Activated T-cell treated with anti-CD3 and anti-CD28 coated beads, Interleukin-2, amount 50 U/mL, for 4 hours (primary cell): ENCODE results near the gene NDC80. TPM values are rescaled to one million over a fixed set of nuclear protein-coding genes. Genes with fewer than 3 reads are reported as not detected.
A peak's percentile ranks its signal among the peaks of the same experiment; 100 is the strongest.

Source experiments
- ATAC-seq, 2 donors: fragments of 200-7000 bp; cut with Tn5 transposase; one replicate each; pipeline ENCODE4 v1.10.0; 2021
- DNase-seq: peaks from one replicate; pipeline ENCODE4 v3.0.0-alpha.2; 2020
- H3K27me3 Mint-ChIP-seq: one replicate; pipeline ENCODE4 v1.8.0; 2021; ENCODE audit warnings: low read depth, mixed read lengths
- H3K36me3 Mint-ChIP-seq: one replicate; pipeline ENCODE4 v1.8.0; 2022; ENCODE audit warnings: mixed read lengths; ENCODE audit not compliant: insufficient read depth
- H3K4me1 Mint-ChIP-seq: one replicate; pipeline ENCODE4 v1.8.0; 2021; ENCODE audit warnings: low read depth, mixed read lengths
- H3K4me3 Mint-ChIP-seq: one replicate; pipeline ENCODE4 v1.8.0; 2021; ENCODE audit warnings: mild to moderate bottlenecking, moderate library complexity, mixed read lengths
- H3K9me3 Mint-ChIP-seq: one replicate; pipeline ENCODE4 v1.8.0; 2021; ENCODE audit warnings: mixed read lengths
- total RNA-seq, 3 donors: library from RNA; stranded (reverse); gene quantifications; one replicate each; pipeline ENCODE4 v1.2.1, GENCODE V29; 2021

NDC80 gene
- total RNA-seq, 3 donors from 2014 or later, result 7.4 to 8.2 (median 7.4) TPM

DNA sequence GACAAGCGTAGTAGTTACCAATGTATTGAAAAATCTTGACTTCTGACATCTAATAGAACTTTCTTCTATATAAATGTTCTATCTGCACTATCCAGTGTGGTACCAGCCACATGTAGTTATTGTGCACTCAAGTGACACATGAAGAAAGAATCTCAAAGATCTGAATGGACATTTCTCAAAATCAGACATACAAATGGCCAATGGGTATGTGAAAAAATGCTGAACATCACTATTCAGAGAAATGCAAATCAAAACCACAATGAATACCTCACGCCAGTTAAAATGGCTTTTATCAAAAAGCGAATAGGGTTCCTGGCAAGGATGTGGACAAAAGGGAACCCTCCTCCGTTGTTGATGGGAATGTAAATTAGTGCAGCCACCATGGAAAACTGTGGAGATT is 46.7 kb downstream of the NDC80 start:
- ATAC-seq (no peak), DNase-seq (no peak)
- H3K36me3 Mint-ChIP-seq, result peaks cover 15% of the 10 kb centered on the region
- no peak overlapping the region for H3K4me3 Mint-ChIP-seq
- H3K9me3 Mint-ChIP-seq, result peaks cover 10% of the 10 kb centered on the region
- no peaks in the 10 kb centered on the region for H3K27me3 Mint-ChIP-seq
- no peaks in the 10 kb centered on the region for H3K4me1 Mint-ChIP-seq

DNA sequence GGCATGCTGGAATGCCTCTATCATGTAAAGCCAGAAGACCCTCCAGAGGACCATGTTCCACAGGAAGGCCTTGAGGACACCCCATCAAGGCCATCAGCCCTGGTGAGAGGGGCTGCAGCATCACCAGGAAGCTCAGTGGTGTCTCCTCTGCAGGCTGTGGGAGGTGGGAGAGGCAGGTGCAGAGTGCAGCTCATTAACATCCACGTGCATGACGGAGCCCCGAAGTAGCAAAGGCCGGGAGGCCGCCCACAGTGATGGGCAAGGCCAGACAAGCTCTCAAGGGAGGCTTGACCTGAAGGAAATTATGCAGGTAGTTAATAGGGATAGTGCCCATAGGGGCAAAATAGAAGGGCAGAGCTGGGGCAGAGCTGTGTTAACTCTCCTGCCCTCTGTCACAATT is 53.9 kb downstream of the NDC80 start:
- DNase-seq, result no peak
- no peaks in the 10 kb centered on the region for H3K9me3 Mint-ChIP-seq
- H3K4me1 Mint-ChIP-seq, result peaks cover 15% of the 10 kb centered on the region
- H3K36me3 Mint-ChIP-seq, result no peaks in the 10 kb centered on the region
- no peaks in the 10 kb centered on the region for H3K27me3 Mint-ChIP-seq
- ATAC-seq, result no peak
- H3K4me3 Mint-ChIP-seq, result no peak overlapping the region

DNA sequence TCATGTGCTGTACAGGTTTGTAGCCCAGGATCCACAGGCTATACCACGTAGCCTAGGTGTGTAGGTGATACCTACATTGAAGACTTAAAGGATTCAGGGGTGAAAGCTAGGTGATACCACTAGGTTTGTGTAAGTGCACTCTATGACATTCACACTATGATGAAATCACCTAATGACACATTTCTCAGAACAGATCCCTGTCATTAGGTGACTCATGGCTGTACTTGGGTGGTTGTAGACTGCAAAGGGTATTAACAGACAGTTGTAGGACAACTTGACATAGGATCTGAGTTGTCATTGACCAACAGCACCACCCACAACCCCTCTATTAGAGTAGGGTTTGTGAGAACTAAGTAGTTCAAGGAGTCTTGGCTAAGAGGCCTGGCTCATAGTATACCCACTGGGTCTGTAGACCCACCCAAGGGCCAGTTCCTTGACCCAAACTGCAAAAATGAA is 56.5 kb downstream of the NDC80 start:
- no peak for DNase-seq
- H3K36me3 Mint-ChIP-seq, result no peaks in the 10 kb centered on the region
- no peak overlapping the region for H3K4me3 Mint-ChIP-seq
- ATAC-seq, result peak; percentile 98 to 99
- no peaks in the 10 kb centered on the region for H3K27me3 Mint-ChIP-seq
- peaks cover 8% of the 10 kb centered on the region for H3K9me3 Mint-ChIP-seq
- H3K4me1 Mint-ChIP-seq, result peaks cover 30% of the 10 kb centered on the region

DNA sequence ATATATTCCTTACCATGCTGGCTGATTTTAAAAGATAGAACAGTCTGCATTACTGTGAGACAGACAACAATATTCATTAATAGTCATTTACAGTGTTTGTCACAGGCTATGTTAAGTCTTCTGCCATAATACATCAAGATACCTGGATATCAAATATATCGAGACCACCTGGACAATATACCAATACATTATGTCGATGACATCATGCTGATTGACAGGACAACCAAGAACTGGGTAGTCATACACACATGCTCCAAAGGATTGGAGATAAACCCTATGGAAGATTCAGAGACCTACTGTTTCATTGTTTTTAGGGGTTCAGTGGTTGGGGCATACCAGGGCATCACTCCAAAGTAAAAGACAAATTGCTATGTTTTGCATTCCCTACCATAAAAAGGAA is 57.6 kb downstream of the NDC80 start:
- H3K4me1 Mint-ChIP-seq, result peaks cover 40% of the 10 kb centered on the region
- H3K4me3 Mint-ChIP-seq, result no peak overlapping the region
- no peaks in the 10 kb centered on the region for H3K27me3 Mint-ChIP-seq
- peaks cover 8% of the 10 kb centered on the region for H3K9me3 Mint-ChIP-seq
- no peak for DNase-seq
- no peak for ATAC-seq
- no peaks in the 10 kb centered on the region for H3K36me3 Mint-ChIP-seq

DNA sequence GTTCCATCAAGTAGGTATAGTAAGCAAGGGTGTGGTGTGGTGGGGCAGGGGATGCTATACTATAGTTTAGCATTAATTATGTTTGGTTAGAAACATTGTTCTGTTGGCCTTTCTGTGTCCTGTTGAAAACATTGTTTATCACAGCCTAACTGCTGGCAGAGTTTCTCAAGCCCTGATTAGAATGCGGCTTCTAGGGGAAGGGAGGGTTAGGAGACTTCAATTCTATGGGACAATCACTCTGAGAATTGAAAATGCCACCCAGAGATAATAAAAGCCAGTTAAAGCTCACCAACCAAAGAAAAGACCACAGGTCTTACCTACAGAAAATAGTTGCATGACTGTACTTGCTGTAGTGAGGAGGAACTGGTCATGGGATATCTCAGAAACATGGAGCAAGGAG is 64.2 kb downstream of the NDC80 start:
- Mint-ChIP-seq H3K36me3 (no peaks in the 10 kb centered on the region), H3K4me1 (peaks cover 57% of the 10 kb centered on the region), H3K27me3 (no peaks in the 10 kb centered on the region), H3K4me3 (no peak overlapping the region), H3K9me3 (peaks cover 11% of the 10 kb centered on the region)
- DNase-seq (no peak), ATAC-seq (no peak)

DNA sequence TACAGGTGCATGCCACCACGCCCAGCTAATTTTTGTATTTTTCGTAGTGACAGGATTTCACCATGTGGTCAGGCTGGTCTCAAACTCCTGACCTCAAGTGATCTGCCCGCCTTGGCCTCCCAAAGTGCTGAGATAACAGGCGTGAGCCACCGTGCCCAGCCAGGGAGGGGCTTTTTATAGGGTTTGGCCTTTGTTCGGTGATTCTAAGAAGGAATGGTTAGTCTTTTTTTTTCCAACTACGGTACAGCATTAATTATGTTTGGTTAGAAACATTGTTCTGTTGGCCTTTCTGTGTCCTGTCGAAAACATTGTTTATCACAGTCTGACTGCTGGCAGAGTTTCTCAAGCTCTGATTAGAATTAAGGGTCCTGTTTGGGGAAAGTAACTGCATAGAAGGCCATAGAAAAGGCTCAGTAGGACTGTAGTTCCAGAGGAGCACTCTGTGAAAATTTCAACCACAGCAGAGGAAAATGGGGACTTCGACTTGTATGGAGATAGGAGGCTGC is 64.8 kb downstream of the NDC80 start:
- Mint-ChIP-seq H3K36me3 (no peaks in the 10 kb centered on the region), H3K4me3 (peak overlapping the region; percentile 54), H3K9me3 (peaks cover 11% of the 10 kb centered on the region), H3K4me1 (peaks cover 57% of the 10 kb centered on the region), H3K27me3 (no peaks in the 10 kb centered on the region)
- ATAC-seq (peak; percentile 3 to 5), DNase-seq (no peak)

DNA sequence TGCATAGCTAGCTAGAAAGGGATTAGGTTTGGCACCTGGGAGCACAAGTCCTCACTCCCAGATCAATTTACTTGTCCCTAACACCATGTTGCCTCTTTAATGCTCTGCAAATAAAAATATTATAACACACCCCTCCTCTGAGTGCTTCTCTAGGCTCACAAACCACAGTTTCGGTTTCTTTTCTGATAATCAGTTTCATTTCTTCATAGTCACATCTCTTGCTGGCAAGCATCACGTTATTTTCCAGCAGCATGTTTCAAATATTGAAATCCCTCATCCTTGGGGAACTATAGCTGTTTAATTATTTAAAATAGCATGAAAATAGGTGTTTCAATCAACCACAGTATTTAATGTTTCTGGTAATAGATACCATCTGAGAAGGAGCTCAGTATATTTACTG is 70.3 kb downstream of the NDC80 start:
- H3K9me3 Mint-ChIP-seq, result no peaks in the 10 kb centered on the region
- H3K27me3 Mint-ChIP-seq, result no peaks in the 10 kb centered on the region
- DNase-seq (no peak), ATAC-seq (peak; percentile 66 to 67)
- no peaks in the 10 kb centered on the region for H3K36me3 Mint-ChIP-seq
- H3K4me3 Mint-ChIP-seq, result peak overlapping the region; percentile 71
- H3K4me1 Mint-ChIP-seq, result peaks cover 7% of the 10 kb centered on the region

DNA sequence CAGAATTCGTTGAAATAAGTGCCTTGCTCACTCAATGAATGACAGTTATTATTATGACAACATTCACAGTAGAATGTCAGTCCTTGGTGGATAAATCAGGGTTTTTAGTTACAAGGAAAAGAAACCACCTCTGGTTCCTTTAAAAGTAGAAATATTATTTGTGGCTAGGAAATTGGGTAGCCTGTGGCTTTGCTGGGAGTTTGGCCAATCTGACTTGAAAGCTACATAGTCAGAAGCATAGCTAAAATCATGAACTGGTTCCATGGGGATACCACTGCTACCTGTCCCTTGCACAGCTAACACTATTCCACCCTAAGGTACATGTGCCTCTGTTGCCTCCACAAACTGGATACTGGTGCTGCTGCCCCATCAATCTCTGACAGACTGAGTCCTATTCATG is 71.4 kb downstream of the NDC80 start:
- no peaks in the 10 kb centered on the region for H3K9me3 Mint-ChIP-seq
- DNase-seq, result no peak
- no peaks in the 10 kb centered on the region for H3K4me1 Mint-ChIP-seq
- H3K4me3 Mint-ChIP-seq, result no peak overlapping the region
- H3K27me3 Mint-ChIP-seq, result no peaks in the 10 kb centered on the region
- no peaks in the 10 kb centered on the region for H3K36me3 Mint-ChIP-seq
- ATAC-seq, result no peak

DNA sequence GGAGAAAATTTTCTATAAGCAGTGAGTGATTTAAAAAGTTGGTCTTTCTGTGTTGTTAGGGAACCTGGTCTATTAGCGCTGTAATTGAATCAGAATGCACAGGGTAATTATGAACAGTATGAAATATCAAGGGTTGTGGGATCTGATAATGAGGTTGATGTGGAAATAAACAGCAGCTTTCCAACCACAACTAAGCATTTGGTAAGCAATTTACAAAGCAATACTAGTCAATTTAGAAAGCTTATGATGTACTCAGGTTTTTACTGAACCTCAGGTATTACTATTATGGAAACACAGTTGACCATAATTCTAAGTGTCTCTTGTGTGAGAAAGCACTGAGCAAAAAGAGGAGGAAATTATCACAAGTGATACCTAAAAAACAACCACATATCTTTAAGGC is 73.2 kb downstream of the NDC80 start:
- Mint-ChIP-seq H3K36me3 (no peaks in the 10 kb centered on the region), H3K27me3 (no peaks in the 10 kb centered on the region), H3K4me3 (no peak overlapping the region), H3K9me3 (no peaks in the 10 kb centered on the region), H3K4me1 (no peaks in the 10 kb centered on the region)
- ATAC-seq (peak; percentile 67), DNase-seq (no peak)

DNA sequence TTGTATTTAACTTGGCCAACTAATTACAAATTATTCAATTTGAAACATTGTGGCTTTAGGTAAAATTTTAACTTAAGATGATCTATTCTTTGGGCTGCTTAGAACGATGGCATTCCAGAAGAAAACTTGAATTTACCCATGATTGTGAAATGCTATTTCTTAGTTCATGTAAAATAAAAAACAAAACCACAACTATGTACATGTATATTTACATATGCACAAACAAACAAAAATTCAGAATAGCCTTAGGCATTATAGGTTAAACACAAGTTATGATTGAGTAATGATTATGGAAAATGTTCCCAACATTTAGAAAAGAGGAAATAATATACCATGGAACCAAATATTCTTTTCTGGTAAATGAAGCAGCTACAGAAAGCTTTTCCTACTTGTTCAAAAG is 80.6 kb downstream of the NDC80 start:
- Mint-ChIP-seq H3K36me3 (no peaks in the 10 kb centered on the region), H3K9me3 (no peaks in the 10 kb centered on the region), H3K4me3 (no peak overlapping the region), H3K4me1 (peaks cover 20% of the 10 kb centered on the region), H3K27me3 (no peaks in the 10 kb centered on the region)
- DNase-seq, result no peak
- no peak for ATAC-seq

DNA sequence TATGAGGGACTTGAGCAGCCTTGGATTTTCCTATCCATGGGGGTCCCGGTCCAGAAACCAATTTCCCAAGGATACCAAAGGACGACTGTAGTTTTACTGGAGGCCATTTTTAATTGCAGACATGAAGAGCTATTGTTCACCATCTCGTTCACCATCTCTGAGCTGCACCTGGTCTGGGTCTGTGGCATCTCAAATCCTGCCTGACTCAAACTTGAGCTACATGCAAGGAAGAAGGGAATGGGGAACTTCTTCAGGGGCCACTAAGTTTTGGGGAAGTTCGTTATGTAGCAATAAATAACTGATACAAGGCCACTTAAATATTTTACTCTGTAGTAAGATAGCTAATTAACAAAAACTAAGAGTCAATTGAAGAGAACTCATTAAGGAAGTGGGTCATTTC is 82.1 kb downstream of the NDC80 start:
- Mint-ChIP-seq H3K4me1 (peaks cover 25% of the 10 kb centered on the region), H3K36me3 (peaks cover 2% of the 10 kb centered on the region), H3K9me3 (no peaks in the 10 kb centered on the region), H3K4me3 (peak overlapping the region; percentile 8), H3K27me3 (no peaks in the 10 kb centered on the region)
- no peak for ATAC-seq
- DNase-seq, result no peak

DNA sequence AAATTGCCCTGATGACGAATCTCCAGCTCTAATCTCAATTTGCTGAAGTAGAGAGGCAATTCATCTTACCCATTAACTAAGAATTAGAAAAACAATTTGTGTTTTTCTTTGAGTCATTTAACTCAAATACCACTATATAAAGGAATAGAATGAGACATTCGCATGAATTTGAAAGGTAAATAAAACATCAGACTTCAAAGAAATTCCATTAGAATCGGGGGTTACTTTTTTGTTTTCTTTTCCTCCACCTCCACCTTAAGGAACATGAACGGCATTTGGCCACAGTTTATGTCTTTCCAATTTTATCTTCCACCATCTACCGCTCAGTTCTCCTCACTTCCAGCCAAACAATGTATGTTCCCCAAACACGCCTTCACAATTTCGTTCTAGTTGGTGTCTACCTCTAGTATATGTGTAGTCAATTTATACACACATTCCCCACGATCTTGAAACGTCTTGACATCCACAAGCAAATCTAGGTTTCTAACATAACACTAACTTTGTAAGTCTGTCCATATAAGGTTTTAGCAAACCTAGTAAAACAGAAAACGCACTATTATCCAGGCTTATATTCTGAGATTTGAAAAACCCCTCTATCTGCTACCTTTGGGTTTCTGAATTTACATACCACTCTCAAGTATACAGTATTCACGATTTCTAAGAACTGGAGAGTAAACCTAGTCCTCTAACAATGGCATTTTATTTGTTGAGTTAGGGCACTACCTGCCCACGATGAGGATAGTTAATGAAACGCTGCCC is 83.0 kb downstream of the NDC80 start:
- Mint-ChIP-seq H3K36me3 (peaks cover 2% of the 10 kb centered on the region), H3K4me3 (peak overlapping the region; percentile 94), H3K9me3 (no peaks in the 10 kb centered on the region), H3K27me3 (no peaks in the 10 kb centered on the region), H3K4me1 (peaks cover 30% of the 10 kb centered on the region)
- ATAC-seq, result no peak
- DNase-seq, result no peak

DNA sequence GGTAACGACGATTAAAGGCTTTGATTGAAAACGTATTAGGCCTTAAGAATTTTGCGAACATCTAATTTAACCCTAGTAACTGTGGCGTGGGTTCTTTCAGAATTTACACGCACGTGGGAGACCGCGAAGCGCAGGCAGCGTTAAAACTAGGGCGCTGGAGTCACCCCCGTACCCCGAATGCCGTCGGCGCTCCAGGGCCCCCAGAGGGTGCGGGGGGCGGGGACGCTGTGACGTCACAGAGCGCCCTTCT is 83.5 kb downstream of the NDC80 start:
- Mint-ChIP-seq H3K4me1 (peaks cover 33% of the 10 kb centered on the region), H3K4me3 (peak overlapping the region; percentile 94), H3K27me3 (no peaks in the 10 kb centered on the region), H3K36me3 (peaks cover 2% of the 10 kb centered on the region), H3K9me3 (no peaks in the 10 kb centered on the region)
- DNase-seq (peak; percentile 82), ATAC-seq (peak; percentile 26 to 27)

DNA sequence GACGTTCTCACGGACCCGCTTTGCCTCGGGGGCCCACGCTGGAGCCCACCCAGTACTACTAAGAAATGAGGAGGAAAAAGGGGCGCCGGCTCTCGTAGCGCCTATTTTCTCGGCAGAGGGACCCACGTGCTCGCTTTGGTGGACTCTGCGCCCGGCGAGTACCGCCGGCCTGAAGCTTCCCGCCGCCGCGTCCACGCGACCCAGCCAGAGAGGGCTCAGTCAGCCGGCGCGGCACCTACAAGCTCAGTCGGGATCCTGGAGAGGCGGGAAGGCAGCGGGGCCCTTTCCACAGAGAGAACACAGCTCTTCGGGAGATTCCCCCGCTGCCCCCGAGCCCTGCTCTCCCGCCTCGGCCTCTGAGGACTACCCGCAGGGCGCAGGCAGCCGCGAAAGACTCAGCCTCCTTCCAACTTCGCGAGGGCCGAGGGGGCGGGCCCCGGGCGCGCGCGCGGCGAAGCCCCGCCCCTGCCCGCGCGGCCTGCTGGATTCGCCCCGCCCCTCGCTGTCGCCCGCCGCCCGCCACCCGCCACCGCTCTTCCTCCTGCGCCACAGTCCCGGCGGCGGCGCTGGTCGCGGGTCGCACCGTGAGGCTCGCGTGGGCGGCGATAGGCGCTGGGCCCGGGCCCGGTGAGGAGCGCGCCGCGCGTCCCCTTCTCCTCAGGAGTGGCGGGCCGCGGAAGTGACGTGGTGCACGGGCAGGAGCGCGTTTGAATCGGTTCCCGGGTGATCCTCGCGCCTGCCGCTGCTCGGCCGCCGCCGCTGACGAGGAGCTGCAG is 84.0 kb downstream of the NDC80 start, which contains the start of gene SMCHD1:
TSS of gene SMCHD1 (plus strand) at position 549 of the 776 bp plus-strand sequence. CDS start 350 bp downstream, outside the sequence.
- Mint-ChIP-seq H3K4me1 (peaks cover 36% of the 10 kb centered on the region), H3K4me3 (peak within 1 kb of the TSS; percentile 94), H3K27me3 (no peaks in the 10 kb centered on the region), H3K9me3 (no peaks in the 10 kb centered on the region), H3K36me3 (peaks cover 2% of the 10 kb centered on the region)
- DNase-seq (peak; percentile 94), ATAC-seq (peak; percentile 75 to 79)

DNA sequence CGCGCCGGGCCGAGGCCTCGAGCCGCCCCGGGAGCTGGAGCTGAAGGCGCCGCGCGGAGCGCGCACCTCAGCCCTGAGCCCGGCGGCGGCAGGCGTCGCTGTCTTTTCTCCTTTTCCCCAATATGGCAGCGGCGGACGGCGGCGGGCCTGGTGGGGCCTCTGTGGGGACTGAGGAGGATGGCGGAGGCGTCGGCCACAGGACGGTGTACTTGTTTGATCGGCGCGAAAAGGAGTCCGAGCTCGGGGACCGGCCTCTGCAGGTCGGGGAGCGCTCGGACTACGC is 84.5 kb downstream of the NDC80 start:
- DNase-seq (no peak), ATAC-seq (peak; percentile 38 to 41)
- Mint-ChIP-seq H3K36me3 (peaks cover 5% of the 10 kb centered on the region), H3K27me3 (no peaks in the 10 kb centered on the region), H3K4me3 (peak overlapping the region; percentile 94), H3K9me3 (no peaks in the 10 kb centered on the region), H3K4me1 (peaks cover 38% of the 10 kb centered on the region)
